ENCODE measurements around the gene SMIM38.

SMIM38 gene

GRCh38 chr11:69114362-69114761 is 41.4 kb upstream of the SMIM38 start:
- no peak for DNase-seq (ENCODE audit: low read depth)
- Histone ChIP-seq H3K4me3 (ENCODE audit: low read length) (no peak overlapping the region), H3K36me3 (ENCODE audit: control insufficient read depth, insufficient read depth, low read length, severe bottlenecking) (no peaks in the 10 kb centered on the region), H3K4me1 (ENCODE audit: control insufficient read depth, insufficient read depth, low read length) (peaks cover 9% of the 10 kb centered on the region), H3K9ac (ENCODE audit: low read length) (no peak overlapping the region), H3K9me3 (ENCODE audit: control insufficient read depth, low read length) (peaks cover 4% of the 10 kb centered on the region), H3K27me3 (replicated peaks; ENCODE audit: control insufficient read depth, insufficient read depth, low read length) (peaks cover 34% of the 10 kb centered on the region)

- Histone ChIP-seq H3K36me3 (ENCODE audit: control insufficient read depth, insufficient read depth, low read length, severe bottlenecking) (no peaks in the 10 kb centered on the region), H3K9ac (ENCODE audit: low read length) (no peak overlapping the region), H3K4me3 (ENCODE audit: low read length) (no peak overlapping the region), H3K27me3 (replicated peaks; ENCODE audit: control insufficient read depth, insufficient read depth, low read length) (peaks cover 28% of the 10 kb centered on the region), H3K9me3 (ENCODE audit: control insufficient read depth, low read length) (peaks cover 9% of the 10 kb centered on the region), H3K4me1 (ENCODE audit: control insufficient read depth, insufficient read depth, low read length) (peaks cover 9% of the 10 kb centered on the region)
- no peak for DNase-seq (ENCODE audit: low read depth)
Observed at GRCh38 chr11:69114811-69115523, 40.8 kb upstream of the SMIM38 start.

DNA sequence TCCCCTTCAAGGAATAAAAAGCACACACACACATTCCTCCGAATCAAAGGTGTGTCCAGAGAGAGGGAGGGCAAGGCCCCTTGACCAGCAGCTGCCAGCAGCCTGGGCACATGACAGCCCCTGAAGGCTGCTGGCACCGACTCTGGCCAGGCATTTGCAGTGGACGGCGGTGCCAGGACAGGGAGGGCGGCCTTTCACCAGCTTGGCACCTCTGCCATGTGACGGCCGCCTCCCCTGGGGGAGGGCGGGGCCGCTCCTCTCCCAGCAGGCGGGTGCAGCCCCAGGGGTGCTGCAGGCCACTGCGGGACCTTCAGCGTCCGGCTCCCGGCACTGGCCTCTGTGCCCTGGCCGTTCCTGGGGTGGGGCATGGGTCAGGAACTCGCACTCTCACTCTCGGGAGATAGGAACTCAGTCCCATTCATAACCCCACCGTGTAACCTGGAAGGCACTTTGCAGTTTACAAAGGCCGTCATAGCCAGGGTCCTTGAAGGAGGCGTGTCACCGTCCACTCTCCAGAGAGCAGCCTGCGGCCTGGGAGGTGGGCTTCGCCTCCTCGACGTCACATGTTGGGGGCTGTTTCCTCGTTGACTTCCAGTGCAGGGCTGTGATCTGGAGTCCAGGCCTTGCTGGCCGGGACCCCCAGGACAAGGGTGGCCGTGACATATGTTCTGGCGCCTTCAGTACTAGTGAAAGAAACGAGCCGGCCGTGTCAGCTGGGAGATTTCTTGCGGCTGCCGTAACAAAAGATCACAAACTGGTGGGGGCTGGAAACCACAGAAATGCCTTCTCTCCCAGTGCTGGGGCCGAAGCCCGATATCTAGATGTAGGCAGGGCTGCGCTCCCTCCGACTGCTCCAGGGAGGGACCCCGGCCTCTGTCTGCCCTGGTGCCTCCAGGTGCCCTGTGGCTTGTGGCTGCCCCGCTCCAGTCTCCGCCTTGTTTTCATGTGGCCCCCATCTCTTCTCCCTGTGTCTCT is 39.9 kb upstream of the SMIM38 start:
- peaks cover 9% of the 10 kb centered on the region for H3K4me1 ChIP-seq (ENCODE audit: control insufficient read depth, insufficient read depth, low read length)
- no peak for DNase-seq (ENCODE audit: low read depth)
- H3K9me3 ChIP-seq (ENCODE audit: control insufficient read depth, low read length): peaks cover 9% of the 10 kb centered on the region
- H3K36me3 ChIP-seq (ENCODE audit: control insufficient read depth, insufficient read depth, low read length, severe bottlenecking): no peaks in the 10 kb centered on the region
- H3K9ac ChIP-seq (ENCODE audit: low read length): no peak overlapping the region
- no peak overlapping the region for H3K4me3 ChIP-seq (ENCODE audit: low read length)
- peaks cover 24% of the 10 kb centered on the region for H3K27me3 ChIP-seq (replicated peaks; ENCODE audit: control insufficient read depth, insufficient read depth, low read length)

DNA sequence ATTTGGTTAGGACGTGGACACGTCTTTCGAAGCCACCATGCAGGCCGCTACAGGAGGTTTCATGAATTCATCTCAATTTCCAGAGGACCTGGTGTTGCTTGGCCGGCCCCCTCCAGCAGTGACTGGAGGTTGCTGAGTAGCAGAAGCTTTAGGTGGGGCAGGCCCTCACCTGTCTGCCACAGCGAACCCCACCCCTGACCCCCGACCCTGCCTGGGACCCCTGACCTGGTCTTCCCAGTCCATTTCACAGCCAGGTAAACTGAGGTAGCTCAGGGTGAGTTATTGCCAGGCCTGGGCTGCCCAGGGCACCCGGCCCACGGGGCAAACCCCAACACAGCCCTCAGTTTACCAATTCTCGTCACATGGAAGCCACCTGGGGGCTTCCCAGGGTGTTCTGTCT is 39.1 kb upstream of the SMIM38 start:
- Histone ChIP-seq H3K4me3 (ENCODE audit: low read length) (no peak overlapping the region), H3K27me3 (replicated peaks; ENCODE audit: control insufficient read depth, insufficient read depth, low read length) (peaks cover 17% of the 10 kb centered on the region), H3K4me1 (ENCODE audit: control insufficient read depth, insufficient read depth, low read length) (peaks cover 9% of the 10 kb centered on the region), H3K9me3 (ENCODE audit: control insufficient read depth, low read length) (peaks cover 9% of the 10 kb centered on the region), H3K36me3 (ENCODE audit: control insufficient read depth, insufficient read depth, low read length, severe bottlenecking) (no peaks in the 10 kb centered on the region), H3K9ac (ENCODE audit: low read length) (no peak overlapping the region)
- DNase-seq (ENCODE audit: low read depth): no peak

GRCh38 chr11:69119190-69119589 is 36.5 kb upstream of the SMIM38 start:
- Histone ChIP-seq H3K4me1 (ENCODE audit: control insufficient read depth, insufficient read depth, low read length) (peaks cover 22% of the 10 kb centered on the region), H3K4me3 (ENCODE audit: low read length) (no peak overlapping the region), H3K27me3 (replicated peaks; ENCODE audit: control insufficient read depth, insufficient read depth, low read length) (peaks cover 12% of the 10 kb centered on the region), H3K9ac (ENCODE audit: low read length) (no peak overlapping the region), H3K9me3 (ENCODE audit: control insufficient read depth, low read length) (peaks cover 9% of the 10 kb centered on the region), H3K36me3 (ENCODE audit: control insufficient read depth, insufficient read depth, low read length, severe bottlenecking) (no peaks in the 10 kb centered on the region)
- no peak for DNase-seq (ENCODE audit: low read depth)

DNA sequence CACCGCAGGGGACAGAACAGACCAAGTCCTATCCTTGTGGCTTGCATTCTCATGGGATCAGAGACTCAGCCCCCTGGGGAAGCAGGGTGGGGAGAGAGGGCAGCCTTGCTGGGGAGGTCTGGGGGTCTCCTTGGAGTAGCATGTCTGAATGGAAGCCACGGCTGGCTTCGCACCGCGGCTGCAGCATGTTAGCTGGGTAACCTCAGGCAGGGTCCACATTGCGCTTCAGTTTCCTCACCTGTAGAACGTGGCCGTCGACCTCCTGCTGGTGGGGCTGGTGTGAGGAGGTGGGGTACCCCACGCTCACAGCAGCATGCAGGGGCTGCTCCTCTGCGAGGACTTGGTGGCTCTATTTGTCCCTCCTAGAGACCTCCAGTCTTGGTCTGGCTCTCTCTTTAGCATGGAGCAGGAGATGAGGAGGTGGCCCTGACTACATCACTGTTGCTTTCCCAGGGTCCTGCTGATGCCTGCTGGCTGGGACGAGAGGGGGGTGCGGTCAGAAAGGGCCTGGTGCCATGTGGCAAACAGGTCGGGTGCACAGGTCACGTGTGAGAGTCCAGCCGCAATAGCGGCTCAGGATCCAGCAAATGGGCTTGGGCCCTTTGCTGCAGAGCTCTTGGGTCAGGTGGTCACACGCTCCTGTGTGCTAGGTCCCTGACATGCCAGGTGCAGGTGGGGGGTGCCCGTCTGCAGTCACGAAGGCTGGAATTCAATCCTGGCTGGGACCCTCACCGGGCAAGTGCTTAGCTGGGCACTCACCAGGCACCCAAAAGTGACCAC is 35.4 kb upstream of the SMIM38 start:
- H3K4me1 ChIP-seq (ENCODE audit: control insufficient read depth, insufficient read depth, low read length): peaks cover 21% of the 10 kb centered on the region
- DNase-seq (ENCODE audit: low read depth): no peak
- no peak overlapping the region for H3K9ac ChIP-seq (ENCODE audit: low read length)
- no peaks in the 10 kb centered on the region for H3K36me3 ChIP-seq (ENCODE audit: control insufficient read depth, insufficient read depth, low read length, severe bottlenecking)
- H3K4me3 ChIP-seq (ENCODE audit: low read length): no peak overlapping the region
- peaks cover 9% of the 10 kb centered on the region for H3K9me3 ChIP-seq (ENCODE audit: control insufficient read depth, low read length)
- H3K27me3 ChIP-seq (replicated peaks; ENCODE audit: control insufficient read depth, insufficient read depth, low read length): peaks cover 5% of the 10 kb centered on the region

GRCh38 chr11:69121021-69121420 is 34.7 kb upstream of the SMIM38 start:
- Histone ChIP-seq H3K9me3 (ENCODE audit: control insufficient read depth, low read length) (peaks cover 9% of the 10 kb centered on the region), H3K9ac (ENCODE audit: low read length) (no peak overlapping the region), H3K27me3 (replicated peaks; ENCODE audit: control insufficient read depth, insufficient read depth, low read length) (no peaks in the 10 kb centered on the region), H3K36me3 (ENCODE audit: control insufficient read depth, insufficient read depth, low read length, severe bottlenecking) (no peaks in the 10 kb centered on the region), H3K4me1 (ENCODE audit: control insufficient read depth, insufficient read depth, low read length) (peaks cover 14% of the 10 kb centered on the region), H3K4me3 (ENCODE audit: low read length) (no peak overlapping the region)
- no peak for DNase-seq (ENCODE audit: low read depth)

DNA sequence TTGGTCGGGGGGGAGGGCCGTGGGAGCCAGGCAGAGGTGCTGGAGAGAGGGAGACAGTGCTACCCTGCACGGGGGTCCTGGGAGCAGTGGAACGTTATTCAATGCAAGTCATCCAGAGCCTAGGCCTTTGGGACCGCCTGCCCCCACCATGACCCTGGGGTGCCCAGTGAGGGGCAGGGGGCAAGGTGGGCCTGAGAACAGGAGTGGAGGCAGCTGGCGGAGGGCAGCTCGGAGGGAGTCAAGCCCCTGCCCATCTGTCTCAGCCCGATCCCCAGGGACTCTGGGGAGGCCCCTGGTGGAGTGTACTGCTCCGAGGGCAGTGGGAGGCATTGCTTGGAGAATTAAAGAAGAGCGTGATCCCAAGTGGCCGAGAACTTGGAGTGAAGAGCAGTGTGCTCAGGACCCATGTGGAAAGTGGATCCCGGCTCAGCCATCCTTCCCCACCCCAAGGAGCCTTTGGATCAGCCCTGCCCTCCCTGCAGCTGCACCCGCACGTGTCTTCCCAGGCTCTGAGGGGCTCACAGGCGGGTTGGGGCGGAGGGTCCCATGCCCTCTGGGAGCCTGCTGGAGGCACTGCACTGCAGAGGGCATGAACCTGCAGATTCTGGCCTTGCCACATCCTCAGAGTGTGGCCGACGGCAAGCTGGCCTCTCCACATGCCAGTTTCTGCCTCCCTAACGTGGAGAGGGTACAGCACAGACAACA is 34.0 kb upstream of the SMIM38 start:
- Histone ChIP-seq H3K4me1 (ENCODE audit: control insufficient read depth, insufficient read depth, low read length) (peaks cover 13% of the 10 kb centered on the region), H3K36me3 (ENCODE audit: control insufficient read depth, insufficient read depth, low read length, severe bottlenecking) (no peaks in the 10 kb centered on the region), H3K27me3 (replicated peaks; ENCODE audit: control insufficient read depth, insufficient read depth, low read length) (no peaks in the 10 kb centered on the region), H3K4me3 (ENCODE audit: low read length) (no peak overlapping the region), H3K9ac (ENCODE audit: low read length) (no peak overlapping the region), H3K9me3 (ENCODE audit: control insufficient read depth, low read length) (peaks cover 9% of the 10 kb centered on the region)
- no peak for DNase-seq (ENCODE audit: low read depth)

DNA sequence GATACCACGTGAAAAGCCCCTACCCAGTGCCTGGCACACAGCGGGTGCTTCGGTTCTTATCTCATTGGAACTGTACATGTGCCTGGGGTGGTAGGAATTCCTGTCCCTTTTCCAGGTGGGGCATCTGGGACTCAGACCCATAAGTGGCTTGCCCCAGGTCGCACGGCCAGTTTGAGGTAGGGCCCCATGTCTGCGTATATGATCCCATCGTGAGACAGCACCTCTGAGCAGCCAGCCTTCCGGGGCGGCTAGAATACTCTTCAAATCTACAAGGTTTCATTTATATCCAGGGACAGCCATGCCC is 33.5 kb upstream of the SMIM38 start:
- Histone ChIP-seq H3K27me3 (replicated peaks; ENCODE audit: control insufficient read depth, insufficient read depth, low read length) (no peaks in the 10 kb centered on the region), H3K4me1 (ENCODE audit: control insufficient read depth, insufficient read depth, low read length) (peaks cover 13% of the 10 kb centered on the region), H3K9me3 (ENCODE audit: control insufficient read depth, low read length) (peaks cover 9% of the 10 kb centered on the region), H3K36me3 (ENCODE audit: control insufficient read depth, insufficient read depth, low read length, severe bottlenecking) (no peaks in the 10 kb centered on the region), H3K9ac (ENCODE audit: low read length) (no peak overlapping the region), H3K4me3 (ENCODE audit: low read length) (no peak overlapping the region)
- DNase-seq (ENCODE audit: low read depth): no peak

- H3K4me1 ChIP-seq (ENCODE audit: control insufficient read depth, insufficient read depth, low read length): peaks cover 13% of the 10 kb centered on the region
Observed at GRCh38 chr11:69122630-69123431, 32.9 kb upstream of the SMIM38 start.

More at GRCh38 chr11:69122630-69123431, 32.9 kb upstream of the SMIM38 start:
- no peak overlapping the region for H3K4me3 ChIP-seq (ENCODE audit: low read length)
- DNase-seq (ENCODE audit: low read depth): peak; percentile 76
- H3K36me3 ChIP-seq (ENCODE audit: control insufficient read depth, insufficient read depth, low read length, severe bottlenecking): no peaks in the 10 kb centered on the region
- no peak overlapping the region for H3K9ac ChIP-seq (ENCODE audit: low read length)
- H3K27me3 ChIP-seq (replicated peaks; ENCODE audit: control insufficient read depth, insufficient read depth, low read length): no peaks in the 10 kb centered on the region
- peaks cover 13% of the 10 kb centered on the region for H3K9me3 ChIP-seq (ENCODE audit: control insufficient read depth, low read length)
